Muscle of back (tissue), 11 donors: ENCODE results near the gene RBMS1. TPM values are rescaled to one million over a fixed set of nuclear protein-coding genes. Genes with fewer than 3 reads are reported as not detected.

ENCODE experiments used
- DNase-seq, 3 donors: peaks; one replicate each; pipeline versions ENCODE4 v3.0.0 to v3.0.0-alpha.2; 2013
- polyA plus RNA-seq, 10 donors: library from polyadenylated mRNA; unstranded; fragments of 120-200 nt; gene quantifications; one replicate each; pipeline ENCODE4 v1.2.1, GENCODE V29; 2013; ENCODE audit not compliant: insufficient read length in 10 of 10

Gene RBMS1
- polyA plus RNA-seq, 10 donors: 51.2 to 87.9 (median 69.7) TPM

- no peak for DNase-seq
These were observed 267.2 kb downstream of the RBMS1 start for GRCh38 chr2:160226367-160226766.

GRCh38 chr2:160225722-160226121 lies 267.9 kb downstream of the RBMS1 start:
- no peak for DNase-seq

DNA sequence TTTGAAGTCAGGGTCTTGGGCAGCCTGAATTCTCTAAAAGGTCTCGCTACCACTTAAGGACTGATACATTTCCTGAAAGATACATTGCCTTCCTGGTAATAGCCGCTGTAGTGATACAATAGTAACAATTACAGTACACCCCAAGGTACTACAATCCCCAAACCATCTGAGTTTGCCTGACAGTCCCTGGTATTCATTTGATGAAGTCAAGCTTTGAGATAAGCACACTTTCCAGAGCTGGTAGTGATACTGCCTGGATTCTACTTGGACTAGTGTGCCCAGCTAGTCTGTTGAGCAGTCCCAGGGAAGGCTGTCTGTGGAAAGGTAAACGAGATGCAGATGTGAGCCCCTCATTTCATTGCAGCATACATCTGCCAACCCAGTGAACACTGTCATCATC lies 269.1 kb downstream of the RBMS1 start:
- no peak for DNase-seq

DNA sequence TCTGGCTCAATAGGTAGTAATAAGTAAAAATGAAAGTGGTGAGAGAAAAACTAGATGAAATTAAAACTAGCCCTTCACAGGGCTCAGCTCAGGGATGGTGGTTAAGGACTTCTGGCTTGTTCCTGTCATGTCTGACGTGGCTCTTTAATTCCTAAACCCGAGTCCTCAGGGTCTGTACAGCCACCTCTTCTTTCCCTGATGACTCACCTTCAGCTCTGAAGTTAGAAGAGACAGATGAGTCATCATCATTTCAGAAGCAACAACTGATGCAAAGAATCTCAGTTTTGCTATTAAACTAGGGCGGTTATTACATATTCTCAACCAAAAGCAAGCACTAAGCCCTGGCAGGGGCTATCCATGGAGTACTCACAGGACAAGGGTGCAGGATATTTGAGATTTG lies 269.5 kb downstream of the RBMS1 start:
- DNase-seq: peak in 1 of 3 donors; percentile 91

GRCh38 chr2:160223560-160223959 lies 270.0 kb downstream of the RBMS1 start:
- no peak for DNase-seq

GRCh38 chr2:160222546-160223283 lies 270.9 kb downstream of the RBMS1 start:
- DNase-seq: no peak
